OCI-LY1 (cell line): Measurements from ENCODE around the gene SULF2.

Experiments
- EZH2 ChIP-seq: fragments of 200-600 bp; sonication (generic), shearing (Covaris generic); IDR thresholded peaks from 2 replicates; pipeline ENCODE4 v1.8.0; 2017; ENCODE audit warnings: borderline replicate concordance, mixed run types, mild to moderate bottlenecking, antibody characterized with exemption, low read length, moderate library complexity, mixed read lengths
- TF ChIP-seq, protein P1 (sequence below): fragments of 200-600 bp; sonication (generic), shearing (Covaris generic); IDR thresholded peaks from 2 replicates; pipeline ENCODE4 v1.5.1; 2017; ENCODE audit warnings: mild to moderate bottlenecking, antibody characterized with exemption, low read length, moderate library complexity, mixed read lengths

DNA sequence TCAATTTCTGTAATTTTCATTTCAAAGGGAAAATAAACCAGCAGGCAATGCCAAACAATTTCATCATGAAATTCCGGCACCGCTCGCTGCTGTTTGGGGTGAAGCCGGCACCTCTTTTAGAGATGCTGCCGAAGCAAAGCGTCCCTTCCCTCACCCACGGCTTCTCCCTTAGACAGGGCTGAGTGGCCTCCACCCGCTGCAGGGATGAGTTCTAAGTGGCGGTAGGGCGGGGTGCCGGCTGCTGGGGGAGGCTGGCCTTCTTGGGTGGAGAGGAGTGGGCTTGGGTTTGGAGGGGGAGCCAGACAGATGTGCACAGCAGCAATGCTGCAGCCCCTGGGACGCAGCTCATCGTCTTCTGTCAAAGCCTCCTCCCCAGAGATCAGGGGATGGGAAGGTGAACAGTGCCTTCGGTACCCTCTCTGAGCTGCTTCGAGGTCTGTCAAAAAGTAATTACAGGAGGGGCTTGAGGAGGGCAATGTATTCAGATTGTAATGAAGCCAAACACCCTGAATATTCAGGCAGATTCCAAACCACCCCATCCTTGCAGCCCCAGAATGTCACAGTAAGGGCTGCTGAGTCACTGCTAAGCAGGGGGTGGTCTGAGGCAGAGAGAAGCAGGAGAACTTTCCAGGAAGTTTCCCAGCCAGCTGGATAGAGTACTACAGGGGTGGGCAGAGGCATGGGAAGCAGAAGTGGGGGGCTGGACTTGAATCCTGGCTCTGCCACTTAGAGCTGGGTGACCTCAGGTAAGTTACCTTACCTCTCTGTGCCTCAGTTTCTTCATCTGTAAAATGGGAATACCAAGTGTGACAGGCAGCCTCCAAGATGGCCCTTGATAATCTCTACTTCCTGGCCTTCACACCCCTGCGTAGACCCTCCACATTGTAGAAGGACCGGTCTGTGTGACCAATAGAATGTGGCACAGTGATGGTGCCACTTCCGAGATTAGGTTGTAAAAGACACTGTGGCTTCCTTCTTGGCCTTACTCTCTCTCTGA lies 96.6 kb downstream of the SULF2 start:
- TF ChIP-seq, protein P1, sequence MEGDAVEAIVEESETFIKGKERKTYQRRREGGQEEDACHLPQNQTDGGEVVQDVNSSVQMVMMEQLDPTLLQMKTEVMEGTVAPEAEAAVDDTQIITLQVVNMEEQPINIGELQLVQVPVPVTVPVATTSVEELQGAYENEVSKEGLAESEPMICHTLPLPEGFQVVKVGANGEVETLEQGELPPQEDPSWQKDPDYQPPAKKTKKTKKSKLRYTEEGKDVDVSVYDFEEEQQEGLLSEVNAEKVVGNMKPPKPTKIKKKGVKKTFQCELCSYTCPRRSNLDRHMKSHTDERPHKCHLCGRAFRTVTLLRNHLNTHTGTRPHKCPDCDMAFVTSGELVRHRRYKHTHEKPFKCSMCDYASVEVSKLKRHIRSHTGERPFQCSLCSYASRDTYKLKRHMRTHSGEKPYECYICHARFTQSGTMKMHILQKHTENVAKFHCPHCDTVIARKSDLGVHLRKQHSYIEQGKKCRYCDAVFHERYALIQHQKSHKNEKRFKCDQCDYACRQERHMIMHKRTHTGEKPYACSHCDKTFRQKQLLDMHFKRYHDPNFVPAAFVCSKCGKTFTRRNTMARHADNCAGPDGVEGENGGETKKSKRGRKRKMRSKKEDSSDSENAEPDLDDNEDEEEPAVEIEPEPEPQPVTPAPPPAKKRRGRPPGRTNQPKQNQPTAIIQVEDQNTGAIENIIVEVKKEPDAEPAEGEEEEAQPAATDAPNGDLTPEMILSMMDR, result no peak
- no peak for TF ChIP-seq EZH2
